Testis (tissue), 2 donors: ENCODE measurements around the gene GPATCH2L.

Source experiments
- CTCF ChIP-seq, 3 experiments: fragments of 450-650 bp in 2 of 3; fragments of 200-600 bp in 1 of 3; sonication (generic) in 1 of 3; IDR thresholded peaks; one replicate each; pipeline ENCODE4 v1.5.1; 2016 to 2019; ENCODE audit warnings: antibody characterized with exemption in 3 of 3, mild to moderate bottlenecking in 2 of 3, moderate library complexity in 1 of 3
- POLR2A ChIP-seq: fragments of 450-650 bp; IDR thresholded peaks from one replicate; pipeline ENCODE4 v1.6.1; 2017; ENCODE audit warnings: antibody characterized with exemption, mild to moderate bottlenecking, moderate library complexity

GRCh38 chr14:76260749-76261148 lies 109.0 kb downstream of the GPATCH2L start:
- no peak for TF ChIP-seq CTCF (IDR thresholded peaks at IDR 0.05)
- TF ChIP-seq POLR2A, result no peak
